Spleen (tissue), 11 donors: ENCODE results near the gene PCDHGC4. TPM values are rescaled to one million over a fixed set of nuclear protein-coding genes. Genes with fewer than 3 reads are reported as not detected.

Experiments
- DNase-seq: peaks from one replicate; pipeline ENCODE4 v3.0.0-alpha.2; 2020
- H3K27ac ChIP-seq, 8 donors: fragments of 200-600 bp; sonication (generic) in 7 of 8; 1 replicate in 4 of 8; 2 replicates in 4 of 8; pipeline versions ENCODE4 v1.5.0 to v1.8.0; 2016 to 2021; ENCODE audit warnings: inconsistent platforms in 4 of 8, mild to moderate bottlenecking in 4 of 8, moderate library complexity in 1 of 8
- H3K27me3 ChIP-seq, 7 donors: fragments of 200-600 bp; sonication (generic) in 6 of 7; replicated peaks in 1 of 7; 1 replicate in 4 of 7; 2 replicates in 3 of 7; pipeline versions ENCODE4 v1.5.0 to v1.8.0; 2016 to 2021; ENCODE audit warnings: inconsistent platforms in 3 of 7, mild to moderate bottlenecking in 1 of 7
- H3K36me3 ChIP-seq, 6 donors: fragments of 200-600 bp; sonication (generic) in 5 of 6; 1 replicate in 4 of 6; 2 replicates in 2 of 6; pipeline versions ENCODE4 v1.5.0 to v1.8.0; 2016 to 2021; ENCODE audit warnings: inconsistent platforms in 2 of 6
- H3K4me1 ChIP-seq, 6 donors: fragments of 200-600 bp; sonication (generic) in 5 of 6; 1 replicate in 3 of 6; 2 replicates in 3 of 6; pipeline versions ENCODE4 v1.5.0 to v1.8.0; 2016 to 2021; ENCODE audit warnings: inconsistent platforms in 3 of 6
- H3K4me3 ChIP-seq, 8 donors: fragments of 200-600 bp; sonication (generic) in 7 of 8; 1 replicate in 4 of 8; 2 replicates in 4 of 8; pipeline versions ENCODE4 v1.5.0 to v1.8.0; 2016 to 2021; ENCODE audit warnings: inconsistent platforms in 4 of 8, mild to moderate bottlenecking in 4 of 8, moderate library complexity in 2 of 8
- H3K9me3 ChIP-seq, 8 donors: fragments of 200-600 bp; sonication (generic) in 7 of 8; 1 replicate in 4 of 8; 2 replicates in 4 of 8; pipeline versions ENCODE4 v1.5.0 to v1.8.0; 2016 to 2021; ENCODE audit warnings: inconsistent platforms in 4 of 8
- POLR2A ChIP-seq, 3 donors: fragments of 450-650 bp; IDR thresholded peaks; one replicate each; pipeline ENCODE4 v1.5.1; 2017; ENCODE audit warnings: antibody characterized with exemption in 3 of 3, mild to moderate bottlenecking in 1 of 3
- POLR2AphosphoS5 ChIP-seq, 3 donors: sonication (generic); formaldehyde crosslinking; IDR thresholded peaks; one replicate each; pipeline ENCODE4 v1.5.1; 2017; ENCODE audit warnings: antibody characterized with exemption in 3 of 3
- WGBS, 5 donors: extraction: QIAGEN DNeasy Blood & Tissue Kit in 3 of 5; methylation state at CpG; one replicate each; pipeline versions ENCODE4 v1.1.5 to v1.1.7; 2013 to 2018; 5-methylcytosine and 5-hydroxymethylcytosine counted together
- intact Hi-C: fragments of 100-400 bp; cut with DNase I; formaldehyde crosslinking; loops from one replicate; pipeline ENCODE4 v1.15.0; 2023; ENCODE audit warnings: low total_unique reads
- polyA plus RNA-seq, 3 donors: library from polyadenylated mRNA; stranded (reverse); fragments of 200-250 nt; gene quantifications; one replicate each; pipeline ENCODE4 v1.2.1, GENCODE V29; 2013
- total RNA-seq, 7 donors: library from RNA; depleted of rRNA in 3 of 7; stranded (reverse); fragments of >200 nt in 3 of 7; fragmentation: NEBNext Ultra II Directional in 4 of 7; extraction: Animal tissue kit (Norgen Biotek cat#: 25700) in 4 of 7; gene quantifications; one replicate each; pipeline versions ENCODE4 v1.1.0 to v1.2.1, GENCODE V29; 2016 to 2021
- TF ChIP-seq, protein P1 (sequence below), 11 experiments: fragments of 200-600 bp in 7 of 11; fragments of 450-650 bp in 4 of 11; sonication (generic) in 4 of 11; IDR thresholded peaks in 8 of 11; conservative IDR thresholded peaks in 3 of 11; 1 replicate in 7 of 11; 2 replicates in 4 of 11; pipeline versions ENCODE4 v1.4.0 to v1.8.0; 2016 to 2021; ENCODE audit warnings: antibody characterized with exemption in 11 of 11, inconsistent platforms in 4 of 11, mild to moderate bottlenecking in 1 of 11
- donor health status: healthy with polysubstance abuse.
- donor health status: DM: no; HTN: no; CAD: no; lungs with moderate emphysema.
- donor health status: DM: no; HTN: no; CAD: no.
- donor health status: Bipolar disorder and iron deficiency.
- donor health status: healthy.
- donor health status: DM: no; HTN: no; CAD: no.
- donor health status: DM: yes; HTN: yes; CAD: no.

The PCDHGC4 gene
- total and polyA plus RNA-seq, 10 donors, result 0.03 to 3.9 (median 1.4) TPM; not detected in 1

- TF ChIP-seq, protein P1, sequence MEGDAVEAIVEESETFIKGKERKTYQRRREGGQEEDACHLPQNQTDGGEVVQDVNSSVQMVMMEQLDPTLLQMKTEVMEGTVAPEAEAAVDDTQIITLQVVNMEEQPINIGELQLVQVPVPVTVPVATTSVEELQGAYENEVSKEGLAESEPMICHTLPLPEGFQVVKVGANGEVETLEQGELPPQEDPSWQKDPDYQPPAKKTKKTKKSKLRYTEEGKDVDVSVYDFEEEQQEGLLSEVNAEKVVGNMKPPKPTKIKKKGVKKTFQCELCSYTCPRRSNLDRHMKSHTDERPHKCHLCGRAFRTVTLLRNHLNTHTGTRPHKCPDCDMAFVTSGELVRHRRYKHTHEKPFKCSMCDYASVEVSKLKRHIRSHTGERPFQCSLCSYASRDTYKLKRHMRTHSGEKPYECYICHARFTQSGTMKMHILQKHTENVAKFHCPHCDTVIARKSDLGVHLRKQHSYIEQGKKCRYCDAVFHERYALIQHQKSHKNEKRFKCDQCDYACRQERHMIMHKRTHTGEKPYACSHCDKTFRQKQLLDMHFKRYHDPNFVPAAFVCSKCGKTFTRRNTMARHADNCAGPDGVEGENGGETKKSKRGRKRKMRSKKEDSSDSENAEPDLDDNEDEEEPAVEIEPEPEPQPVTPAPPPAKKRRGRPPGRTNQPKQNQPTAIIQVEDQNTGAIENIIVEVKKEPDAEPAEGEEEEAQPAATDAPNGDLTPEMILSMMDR (IDR thresholded peaks at IDR 0.05 in 8 of 11, conservative IDR thresholded peaks at IDR 0.05 in 3 of 11), result no peak
- peak; percentile 20 to 59 (median 57) for TF ChIP-seq POLR2AphosphoS5 (IDR thresholded peaks at IDR 0.05)
- intact Hi-C loops, result no loop called here
- Histone ChIP-seq H3K27ac (no peak overlapping the region), H3K9me3 (no peaks in the 10 kb centered on the region), H3K27me3 (peaks cover 0 to 88% (median 14%) of the 10 kb centered on the region in 7 donors), H3K4me3 (peak overlapping the region in 7 of 8 donors; percentile 16 to 66 (median 27)), H3K4me1 (peaks cover 3 to 52% (median 29%) of the 10 kb centered on the region in 6 donors), H3K36me3 (peaks cover 0 to 12% (median 0%) of the 10 kb centered on the region in 6 donors)
- WGBS, 5 donors, result 24 to 42% (median 25%) methylated on average over 47 to 68 of the region's 68 CpGs
- DNase-seq, result peak; percentile 79
Observed at GRCh38 chr5:141492168-141492885, 7.5 kb downstream of the PCDHGC4 start.

- H3K27me3 ChIP-seq, result peaks cover 0 to 76% (median 14%) of the 10 kb centered on the region in 7 donors
Observed at GRCh38 chr5:141493500-141494422, 8.9 kb downstream of the PCDHGC4 start.

GRCh38 chr5:141494761-141495452 is 10.1 kb downstream of the PCDHGC4 start:
- WGBS, 5 donors, result 45 to 60% (median 53%) methylated on average over 20 to 22 of the region's 22 CpGs
- Histone ChIP-seq H3K36me3 (peaks cover 0 to 7% (median 0%) of the 10 kb centered on the region in 6 donors), H3K9me3 (no peaks in the 10 kb centered on the region), H3K27me3 (peaks cover 0 to 65% (median 14%) of the 10 kb centered on the region in 7 donors), H3K4me1 (peaks cover 3 to 47% (median 29%) of the 10 kb centered on the region in 6 donors), H3K4me3 (no peak overlapping the region), H3K27ac (no peak overlapping the region)
- TF ChIP-seq POLR2AphosphoS5 (IDR thresholded peaks at IDR 0.05), result no peak
- TF ChIP-seq, protein P1 (IDR thresholded peaks at IDR 0.05 in 8 of 11, conservative IDR thresholded peaks at IDR 0.05 in 3 of 11), result no peak
- TF ChIP-seq POLR2A (IDR thresholded peaks at IDR 0.05), result no peak
- intact Hi-C loops, result no loop called here
- DNase-seq, result no peak

More at GRCh38 chr5:141493500-141494422, 8.9 kb downstream of the PCDHGC4 start:
- WGBS, 5 donors, result 79 to 89% (median 84%) methylated on average over 10 of the region's 10 CpGs
- intact Hi-C loops, result no loop called here
- Histone ChIP-seq H3K27ac (no peak overlapping the region), H3K4me1 (peaks cover 3 to 47% (median 29%) of the 10 kb centered on the region in 6 donors), H3K9me3 (no peaks in the 10 kb centered on the region), H3K36me3 (peaks cover 0 to 12% (median 0%) of the 10 kb centered on the region in 6 donors), H3K4me3 (no peak overlapping the region)
- TF ChIP-seq, protein P1 (IDR thresholded peaks at IDR 0.05 in 8 of 11, conservative IDR thresholded peaks at IDR 0.05 in 3 of 11), result no peak
- no peak for TF ChIP-seq POLR2AphosphoS5 (IDR thresholded peaks at IDR 0.05)
- no peak for TF ChIP-seq POLR2A (IDR thresholded peaks at IDR 0.05)
- no peak for DNase-seq
